ENCODE results near the gene GPR18. TPM values are rescaled to one million over a fixed set of nuclear protein-coding genes. Genes with fewer than 3 reads are reported as not detected.
A peak's percentile ranks its signal among the peaks of the same experiment; 100 is the strongest.

Gene GPR18
- total RNA-seq, 1 experiment from 2014 or later = not detected

DNA sequence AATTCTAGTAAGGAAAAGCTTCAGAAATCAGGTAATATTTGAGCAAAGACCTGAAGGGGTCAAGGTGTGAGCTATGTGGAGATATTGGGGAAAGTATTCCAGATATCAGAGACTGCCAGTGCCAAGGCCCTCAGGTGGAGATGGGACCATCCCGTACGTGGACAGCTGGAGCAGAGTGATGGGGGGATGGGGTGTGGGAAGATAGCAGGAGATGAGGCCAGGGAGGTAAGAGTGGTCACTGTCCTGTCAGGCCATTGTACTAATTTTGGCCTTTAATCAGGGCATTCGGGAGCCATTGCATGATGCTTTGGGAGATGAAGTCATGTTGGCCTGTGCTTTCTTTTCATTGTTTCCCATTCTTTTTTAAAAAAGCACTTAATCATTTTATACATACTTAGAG, 13.1 kb upstream of the GPR18 start:
- ChIA-PET CTCF (interaction anchor here (0.6 kb wide), 1 partner anchor 316 kb away, joined by 3 read pairs; no protein-coding TSS in a partner anchor), POLR2A (no interaction called here)
- H3K4me1 Mint-ChIP-seq (ENCODE audit: low read depth, unreplicated experiment) = no peaks in the 10 kb centered on the region
- H3K27me3 ChIP-seq (replicated peaks; ENCODE audit: control insufficient read depth, insufficient read depth, low read length) = no peaks in the 10 kb centered on the region
- DNase-seq = no peak
- H3K9me3 Mint-ChIP-seq (ENCODE audit: unreplicated experiment) = no peaks in the 10 kb centered on the region
- no peak overlapping the region for H3K27ac Mint-ChIP-seq (ENCODE audit: unreplicated experiment)
- H3K36me3 ChIP-seq (ENCODE audit: control insufficient read depth, insufficient read depth, low read length) = peaks cover 2% of the 10 kb centered on the region; the same call in 1 of the 2 replicates
- H3K4me3 ChIP-seq (ENCODE audit: low read depth, low read length) = no peak overlapping the region
- intact Hi-C loops (cut with micrococcal nuclease; ENCODE audit: unreplicated experiment) = no loop called here
- no peaks in the 10 kb centered on the region for H3K4me1 ChIP-seq
- TF ChIP-seq, protein P1, sequence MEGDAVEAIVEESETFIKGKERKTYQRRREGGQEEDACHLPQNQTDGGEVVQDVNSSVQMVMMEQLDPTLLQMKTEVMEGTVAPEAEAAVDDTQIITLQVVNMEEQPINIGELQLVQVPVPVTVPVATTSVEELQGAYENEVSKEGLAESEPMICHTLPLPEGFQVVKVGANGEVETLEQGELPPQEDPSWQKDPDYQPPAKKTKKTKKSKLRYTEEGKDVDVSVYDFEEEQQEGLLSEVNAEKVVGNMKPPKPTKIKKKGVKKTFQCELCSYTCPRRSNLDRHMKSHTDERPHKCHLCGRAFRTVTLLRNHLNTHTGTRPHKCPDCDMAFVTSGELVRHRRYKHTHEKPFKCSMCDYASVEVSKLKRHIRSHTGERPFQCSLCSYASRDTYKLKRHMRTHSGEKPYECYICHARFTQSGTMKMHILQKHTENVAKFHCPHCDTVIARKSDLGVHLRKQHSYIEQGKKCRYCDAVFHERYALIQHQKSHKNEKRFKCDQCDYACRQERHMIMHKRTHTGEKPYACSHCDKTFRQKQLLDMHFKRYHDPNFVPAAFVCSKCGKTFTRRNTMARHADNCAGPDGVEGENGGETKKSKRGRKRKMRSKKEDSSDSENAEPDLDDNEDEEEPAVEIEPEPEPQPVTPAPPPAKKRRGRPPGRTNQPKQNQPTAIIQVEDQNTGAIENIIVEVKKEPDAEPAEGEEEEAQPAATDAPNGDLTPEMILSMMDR (IDR thresholded peaks at IDR 0.05; ENCODE audit: insufficient read depth in 1 of 2, low read depth in 1 of 2, low read length in 1 of 2, severe bottlenecking in 1 of 2, unreplicated experiment in 1 of 2) = no peak
- no TSS peak for BruUV-seq (replicated peaks)
- H3K4me3 Mint-ChIP-seq (ENCODE audit: unreplicated experiment) = no peak overlapping the region
- H3K36me3 Mint-ChIP-seq (ENCODE audit: insufficient read depth, unreplicated experiment) = peaks cover 17% of the 10 kb centered on the region
- no peaks in the 10 kb centered on the region for H3K9me3 ChIP-seq
- H3K27me3 Mint-ChIP-seq (ENCODE audit: insufficient read depth, unreplicated experiment) = no peaks in the 10 kb centered on the region

DNA sequence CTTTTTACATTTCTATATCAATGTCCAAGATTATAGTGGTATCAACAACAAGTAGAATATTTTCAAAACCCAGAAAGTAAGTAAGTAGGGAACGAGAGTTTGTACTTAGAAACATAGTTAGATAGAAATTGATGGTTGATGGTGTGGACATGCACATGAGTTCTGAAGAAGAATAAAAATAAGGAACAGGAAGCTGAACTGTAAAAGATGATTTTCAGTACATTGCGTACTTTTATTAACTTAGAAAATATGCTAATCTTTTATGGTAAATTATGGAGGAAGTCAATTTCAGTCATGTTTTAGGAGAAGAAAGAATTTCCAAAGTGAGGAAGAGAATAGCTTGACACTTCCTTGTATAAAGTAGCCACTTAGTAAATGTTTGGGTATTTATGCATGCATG, 12.3 kb upstream of the GPR18 start:
- Mint-ChIP-seq H3K36me3 (ENCODE audit: insufficient read depth, unreplicated experiment) (peaks cover 19% of the 10 kb centered on the region), H3K27ac (ENCODE audit: unreplicated experiment) (no peak overlapping the region), H3K27me3 (ENCODE audit: insufficient read depth, unreplicated experiment) (no peaks in the 10 kb centered on the region), H3K9me3 (ENCODE audit: unreplicated experiment) (no peaks in the 10 kb centered on the region), H3K4me3 (ENCODE audit: unreplicated experiment) (no peak overlapping the region), H3K4me1 (ENCODE audit: low read depth, unreplicated experiment) (no peaks in the 10 kb centered on the region)
- no peaks in the 10 kb centered on the region for H3K27me3 ChIP-seq (replicated peaks; ENCODE audit: control insufficient read depth, insufficient read depth, low read length)
- H3K36me3 ChIP-seq (ENCODE audit: control insufficient read depth, insufficient read depth, low read length) = peaks cover 2% of the 10 kb centered on the region; the same call in 1 of the 2 replicates
- no peak for DNase-seq
- ChIA-PET CTCF (interaction anchor here (0.6 to 1.4 kb wide), 2 partner anchors 166 to 317 kb away, joined by 3 to 8 read pairs; no protein-coding TSS in a partner anchor), POLR2A (no interaction called here)
- no peaks in the 10 kb centered on the region for H3K4me1 ChIP-seq
- H3K9me3 ChIP-seq = no peaks in the 10 kb centered on the region
- TF ChIP-seq, protein P1 (IDR thresholded peaks at IDR 0.05; ENCODE audit: insufficient read depth in 1 of 2, low read depth in 1 of 2, low read length in 1 of 2, severe bottlenecking in 1 of 2, unreplicated experiment in 1 of 2) = no peak
- BruUV-seq (replicated peaks) = no TSS peak
- no peak overlapping the region for H3K4me3 ChIP-seq (ENCODE audit: low read depth, low read length)
- intact Hi-C loops (cut with micrococcal nuclease; ENCODE audit: unreplicated experiment) = no loop called here

DNA sequence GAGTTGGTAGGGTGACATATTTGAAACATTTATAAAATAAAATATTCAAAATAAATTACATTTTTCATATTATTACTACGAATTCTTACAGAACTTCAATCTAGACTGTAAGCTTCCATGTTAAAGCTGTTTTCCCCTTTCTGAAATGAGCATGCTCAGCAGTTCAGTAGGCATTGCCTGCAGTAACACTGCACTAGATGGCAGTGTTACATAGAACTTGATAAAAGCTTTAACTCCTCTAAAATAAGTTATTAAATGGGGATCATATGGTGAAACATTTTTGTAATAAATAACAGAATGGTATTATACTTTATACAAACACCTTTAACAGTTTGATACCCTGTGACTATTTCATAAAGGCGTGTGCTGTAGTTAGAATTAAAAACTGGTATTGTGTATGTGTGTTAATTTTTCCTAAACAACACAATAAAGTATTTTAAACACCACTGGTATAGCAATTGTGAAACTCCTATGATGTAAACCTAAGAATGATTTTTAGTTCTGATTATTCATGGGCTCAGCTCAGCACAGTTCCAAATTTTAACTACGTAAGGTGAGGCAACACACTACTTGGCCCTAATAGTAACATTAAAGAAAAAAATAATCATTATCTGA, 11.6 kb upstream of the GPR18 start:
- CTCF ChIA-PET = interaction anchor here (0.7 to 1.4 kb wide), 6 partner anchors 63 to 170 kb away, joined by 3 to 8 read pairs (median 4); partner anchors contain the start of gene UBAC2
- Histone ChIP-seq H3K4me1 (no peaks in the 10 kb centered on the region), H3K36me3 (ENCODE audit: control insufficient read depth, insufficient read depth, low read length) (peaks cover 2% of the 10 kb centered on the region; the same call in 1 of the 2 replicates), H3K4me3 (ENCODE audit: low read depth, low read length) (no peak overlapping the region), H3K9me3 (no peaks in the 10 kb centered on the region), H3K27me3 (replicated peaks; ENCODE audit: control insufficient read depth, insufficient read depth, low read length) (no peaks in the 10 kb centered on the region)
- TF ChIP-seq, protein P1 (IDR thresholded peaks at IDR 0.05; ENCODE audit: insufficient read depth in 1 of 2, low read depth in 1 of 2, low read length in 1 of 2, severe bottlenecking in 1 of 2, unreplicated experiment in 1 of 2) = peak in 1 of 2 experiments; percentile 58
- POLR2A ChIA-PET = no interaction called here
- Mint-ChIP-seq H3K4me1 (ENCODE audit: low read depth, unreplicated experiment) (no peaks in the 10 kb centered on the region), H3K4me3 (ENCODE audit: unreplicated experiment) (no peak overlapping the region), H3K36me3 (ENCODE audit: insufficient read depth, unreplicated experiment) (peaks cover 18% of the 10 kb centered on the region), H3K27me3 (ENCODE audit: insufficient read depth, unreplicated experiment) (no peaks in the 10 kb centered on the region), H3K9me3 (ENCODE audit: unreplicated experiment) (no peaks in the 10 kb centered on the region), H3K27ac (ENCODE audit: unreplicated experiment) (no peak overlapping the region)
- DNase-seq = peak in 1 of 2 experiments; percentile 15
- BruUV-seq (replicated peaks) = no TSS peak
- intact Hi-C loops (cut with micrococcal nuclease; ENCODE audit: unreplicated experiment) = loop anchor here (1.0 to 5.0 kb wide), 2 partner anchors 168 to 237 kb away; no protein-coding TSS in a partner anchor
